ENCODE data around the gene FBXL19. TPM values are rescaled to one million over a fixed set of nuclear protein-coding genes. Genes with fewer than 3 reads are reported as not detected.

Gene FBXL19
- total and polyA plus RNA-seq, 2 of the 13 experiments (the other 11 are each of a cell fraction or from before 2014, with no cell fraction given) = 6.0 to 13.7 TPM

DNA sequence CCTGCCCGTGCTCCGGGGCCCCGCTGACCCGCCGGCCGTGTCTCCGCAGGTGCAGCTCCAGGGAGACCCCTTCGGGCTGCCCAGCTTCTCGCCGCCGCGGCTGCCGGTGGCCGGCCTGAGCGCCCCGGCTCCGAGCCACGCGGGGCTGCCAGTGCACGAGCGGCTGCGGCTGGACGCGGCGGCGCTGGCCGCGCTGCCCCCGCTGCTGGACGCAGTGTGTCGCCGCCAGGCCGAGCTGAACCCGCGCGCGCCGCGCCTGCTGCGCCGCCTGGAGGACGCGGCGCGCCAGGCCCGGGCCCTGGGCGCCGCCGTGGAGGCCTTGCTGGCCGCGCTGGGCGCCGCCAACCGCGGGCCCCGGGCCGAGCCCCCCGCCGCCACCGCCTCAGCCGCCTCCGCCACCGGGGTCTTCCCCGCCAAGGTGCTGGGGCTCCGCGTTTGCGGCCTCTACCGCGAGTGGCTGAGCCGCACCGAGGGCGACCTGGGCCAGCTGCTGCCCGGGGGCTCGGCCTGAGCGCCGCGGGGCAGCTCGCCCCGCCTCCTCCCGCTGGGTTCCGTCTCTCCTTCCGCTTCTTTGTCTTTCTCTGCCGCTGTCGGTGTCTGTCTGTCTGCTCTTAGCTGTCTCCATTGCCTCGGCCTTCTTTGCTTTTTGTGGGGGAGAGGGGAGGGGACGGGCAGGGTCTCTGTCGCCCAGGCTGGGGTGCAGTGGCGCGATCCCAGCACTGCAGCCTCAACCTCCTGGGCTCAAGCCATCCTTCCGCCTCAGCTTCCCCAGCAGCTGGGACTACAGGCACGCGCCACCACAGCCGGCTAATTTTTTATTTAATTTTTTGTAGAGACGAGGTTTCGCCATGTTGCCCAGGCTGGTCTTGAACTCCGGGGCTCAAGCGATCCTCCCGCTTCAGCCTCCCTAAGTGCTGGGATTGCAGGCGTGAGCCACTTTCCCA lies 21.1 kb upstream of the FBXL19 start (continued):
- TF ChIP-seq DPF2 (CRISPR knock-in tag; IDR thresholded peaks at IDR 0.05; ENCODE audit: borderline replicate concordance, low read depth) = no peak
- TF ChIP-seq, protein P1, sequence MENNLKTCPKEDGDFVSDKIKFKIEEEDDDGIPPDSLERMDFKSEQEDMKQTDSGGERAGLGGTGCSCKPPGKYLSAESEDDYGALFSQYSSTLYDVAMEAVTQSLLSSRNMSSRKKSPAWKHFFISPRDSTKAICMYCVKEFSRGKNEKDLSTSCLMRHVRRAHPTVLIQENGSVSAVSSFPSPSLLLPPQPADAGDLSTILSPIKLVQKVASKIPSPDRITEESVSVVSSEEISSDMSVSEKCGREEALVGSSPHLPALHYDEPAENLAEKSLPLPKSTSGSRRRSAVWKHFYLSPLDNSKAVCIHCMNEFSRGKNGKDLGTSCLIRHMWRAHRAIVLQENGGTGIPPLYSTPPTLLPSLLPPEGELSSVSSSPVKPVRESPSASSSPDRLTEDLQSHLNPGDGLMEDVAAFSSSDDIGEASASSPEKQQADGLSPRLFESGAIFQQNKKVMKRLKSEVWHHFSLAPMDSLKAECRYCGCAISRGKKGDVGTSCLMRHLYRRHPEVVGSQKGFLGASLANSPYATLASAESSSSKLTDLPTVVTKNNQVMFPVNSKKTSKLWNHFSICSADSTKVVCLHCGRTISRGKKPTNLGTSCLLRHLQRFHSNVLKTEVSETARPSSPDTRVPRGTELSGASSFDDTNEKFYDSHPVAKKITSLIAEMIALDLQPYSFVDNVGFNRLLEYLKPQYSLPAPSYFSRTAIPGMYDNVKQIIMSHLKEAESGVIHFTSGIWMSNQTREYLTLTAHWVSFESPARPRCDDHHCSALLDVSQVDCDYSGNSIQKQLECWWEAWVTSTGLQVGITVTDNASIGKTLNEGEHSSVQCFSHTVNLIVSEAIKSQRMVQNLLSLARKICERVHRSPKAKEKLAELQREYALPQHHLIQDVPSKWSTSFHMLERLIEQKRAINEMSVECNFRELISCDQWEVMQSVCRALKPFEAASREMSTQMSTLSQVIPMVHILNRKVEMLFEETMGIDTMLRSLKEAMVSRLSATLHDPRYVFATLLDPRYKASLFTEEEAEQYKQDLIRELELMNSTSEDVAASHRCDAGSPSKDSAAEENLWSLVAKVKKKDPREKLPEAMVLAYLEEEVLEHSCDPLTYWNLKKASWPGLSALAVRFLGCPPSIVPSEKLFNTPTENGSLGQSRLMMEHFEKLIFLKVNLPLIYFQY (CRISPR knock-in tag; IDR thresholded peaks at IDR 0.05; ENCODE audit: borderline replicate concordance) = no peak
- TF ChIP-seq, protein P2, sequence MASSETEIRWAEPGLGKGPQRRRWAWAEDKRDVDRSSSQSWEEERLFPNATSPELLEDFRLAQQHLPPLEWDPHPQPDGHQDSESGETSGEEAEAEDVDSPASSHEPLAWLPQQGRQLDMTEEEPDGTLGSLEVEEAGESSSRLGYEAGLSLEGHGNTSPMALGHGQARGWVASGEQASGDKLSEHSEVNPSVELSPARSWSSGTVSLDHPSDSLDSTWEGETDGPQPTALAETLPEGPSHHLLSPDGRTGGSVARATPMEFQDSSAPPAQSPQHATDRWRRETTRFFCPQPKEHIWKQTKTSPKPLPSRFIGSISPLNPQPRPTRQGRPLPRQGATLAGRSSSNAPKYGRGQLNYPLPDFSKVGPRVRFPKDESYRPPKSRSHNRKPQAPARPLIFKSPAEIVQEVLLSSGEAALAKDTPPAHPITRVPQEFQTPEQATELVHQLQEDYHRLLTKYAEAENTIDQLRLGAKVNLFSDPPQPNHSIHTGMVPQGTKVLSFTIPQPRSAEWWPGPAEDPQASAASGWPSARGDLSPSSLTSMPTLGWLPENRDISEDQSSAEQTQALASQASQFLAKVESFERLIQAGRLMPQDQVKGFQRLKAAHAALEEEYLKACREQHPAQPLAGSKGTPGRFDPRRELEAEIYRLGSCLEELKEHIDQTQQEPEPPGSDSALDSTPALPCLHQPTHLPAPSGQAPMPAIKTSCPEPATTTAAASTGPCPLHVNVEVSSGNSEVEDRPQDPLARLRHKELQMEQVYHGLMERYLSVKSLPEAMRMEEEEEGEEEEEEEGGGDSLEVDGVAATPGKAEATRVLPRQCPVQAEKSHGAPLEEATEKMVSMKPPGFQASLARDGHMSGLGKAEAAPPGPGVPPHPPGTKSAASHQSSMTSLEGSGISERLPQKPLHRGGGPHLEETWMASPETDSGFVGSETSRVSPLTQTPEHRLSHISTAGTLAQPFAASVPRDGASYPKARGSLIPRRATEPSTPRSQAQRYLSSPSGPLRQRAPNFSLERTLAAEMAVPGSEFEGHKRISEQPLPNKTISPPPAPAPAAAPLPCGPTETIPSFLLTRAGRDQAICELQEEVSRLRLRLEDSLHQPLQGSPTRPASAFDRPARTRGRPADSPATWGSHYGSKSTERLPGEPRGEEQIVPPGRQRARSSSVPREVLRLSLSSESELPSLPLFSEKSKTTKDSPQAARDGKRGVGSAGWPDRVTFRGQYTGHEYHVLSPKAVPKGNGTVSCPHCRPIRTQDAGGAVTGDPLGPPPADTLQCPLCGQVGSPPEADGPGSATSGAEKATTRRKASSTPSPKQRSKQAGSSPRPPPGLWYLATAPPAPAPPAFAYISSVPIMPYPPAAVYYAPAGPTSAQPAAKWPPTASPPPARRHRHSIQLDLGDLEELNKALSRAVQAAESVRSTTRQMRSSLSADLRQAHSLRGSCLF (CRISPR knock-in tag; IDR thresholded peaks at IDR 0.05; ENCODE audit: borderline replicate concordance) = no peak
- TF ChIP-seq, protein P3, sequence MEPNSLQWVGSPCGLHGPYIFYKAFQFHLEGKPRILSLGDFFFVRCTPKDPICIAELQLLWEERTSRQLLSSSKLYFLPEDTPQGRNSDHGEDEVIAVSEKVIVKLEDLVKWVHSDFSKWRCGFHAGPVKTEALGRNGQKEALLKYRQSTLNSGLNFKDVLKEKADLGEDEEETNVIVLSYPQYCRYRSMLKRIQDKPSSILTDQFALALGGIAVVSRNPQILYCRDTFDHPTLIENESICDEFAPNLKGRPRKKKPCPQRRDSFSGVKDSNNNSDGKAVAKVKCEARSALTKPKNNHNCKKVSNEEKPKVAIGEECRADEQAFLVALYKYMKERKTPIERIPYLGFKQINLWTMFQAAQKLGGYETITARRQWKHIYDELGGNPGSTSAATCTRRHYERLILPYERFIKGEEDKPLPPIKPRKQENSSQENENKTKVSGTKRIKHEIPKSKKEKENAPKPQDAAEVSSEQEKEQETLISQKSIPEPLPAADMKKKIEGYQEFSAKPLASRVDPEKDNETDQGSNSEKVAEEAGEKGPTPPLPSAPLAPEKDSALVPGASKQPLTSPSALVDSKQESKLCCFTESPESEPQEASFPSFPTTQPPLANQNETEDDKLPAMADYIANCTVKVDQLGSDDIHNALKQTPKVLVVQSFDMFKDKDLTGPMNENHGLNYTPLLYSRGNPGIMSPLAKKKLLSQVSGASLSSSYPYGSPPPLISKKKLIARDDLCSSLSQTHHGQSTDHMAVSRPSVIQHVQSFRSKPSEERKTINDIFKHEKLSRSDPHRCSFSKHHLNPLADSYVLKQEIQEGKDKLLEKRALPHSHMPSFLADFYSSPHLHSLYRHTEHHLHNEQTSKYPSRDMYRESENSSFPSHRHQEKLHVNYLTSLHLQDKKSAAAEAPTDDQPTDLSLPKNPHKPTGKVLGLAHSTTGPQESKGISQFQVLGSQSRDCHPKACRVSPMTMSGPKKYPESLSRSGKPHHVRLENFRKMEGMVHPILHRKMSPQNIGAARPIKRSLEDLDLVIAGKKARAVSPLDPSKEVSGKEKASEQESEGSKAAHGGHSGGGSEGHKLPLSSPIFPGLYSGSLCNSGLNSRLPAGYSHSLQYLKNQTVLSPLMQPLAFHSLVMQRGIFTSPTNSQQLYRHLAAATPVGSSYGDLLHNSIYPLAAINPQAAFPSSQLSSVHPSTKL (CRISPR knock-in tag; IDR thresholded peaks at IDR 0.05) = no peak
- TF ChIP-seq ZNF569 (CRISPR knock-in tag; IDR thresholded peaks at IDR 0.05; ENCODE audit: borderline replicate concordance) = no peak
- TF ChIP-seq HNF4A (CRISPR knock-in tag; IDR thresholded peaks at IDR 0.05) = no peak
- no peak for TF ChIP-seq TBL1XR1 (IDR thresholded peaks at IDR 0.05; ENCODE audit: borderline replicate concordance, low read length, partially characterized antibody)
- TF ChIP-seq HOXA7 (CRISPR knock-in tag; IDR thresholded peaks at IDR 0.05) = no peak
- peak; percentile 55; the same call in 1 of the 2 replicates for TF ChIP-seq PRMT3 (CRISPR knock-in tag; IDR thresholded peaks at IDR 0.05; ENCODE audit: borderline replicate concordance, low read depth)
- TF ChIP-seq ZNF616 (CRISPR knock-in tag; IDR thresholded peaks at IDR 0.05; ENCODE audit: low read depth) = no peak
- 0 out of 2 replicates have a peak, but pooled peaks have one; percentile 22 for TF ChIP-seq ZSCAN20 (CRISPR knock-in tag; IDR thresholded peaks at IDR 0.05; ENCODE audit: borderline replicate concordance)

All from HepG2 (cell line).